GM19239 (cell line): Measurements from ENCODE around the gene TFPI.

ENCODE experiments used
- DNase-seq: peaks from one replicate; pipeline ENCODE4 v3.0.0; 2011; ENCODE audit warnings: low spot score; ENCODE audit not compliant: insufficient read length
- FAIRE-seq: peaks from 2 replicates; lab custom pipeline; 2011; peaks lifted over from hg19 to GRCh38; lab: Jason Lieb, UNC

The TFPI gene

DNA sequence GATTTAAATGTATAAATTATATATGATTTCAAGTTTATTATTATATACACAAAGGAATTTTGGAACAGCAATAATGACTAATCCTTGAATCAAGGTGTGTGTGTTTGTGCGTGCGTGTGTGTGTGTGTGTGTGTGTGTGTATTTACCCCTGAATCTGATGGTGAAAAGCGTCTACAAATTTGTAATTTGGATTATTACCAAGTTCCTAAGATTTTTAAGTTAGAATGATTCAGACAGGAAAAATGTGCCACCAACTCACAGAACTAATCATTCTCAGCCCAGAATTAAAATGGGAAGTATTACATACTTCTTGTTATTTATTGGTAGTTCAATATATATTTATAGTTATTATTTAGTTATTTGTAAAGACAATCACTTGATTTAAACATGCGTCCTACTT, 118.5 kb downstream of the TFPI start:
- FAIRE-seq = no peak

DNA sequence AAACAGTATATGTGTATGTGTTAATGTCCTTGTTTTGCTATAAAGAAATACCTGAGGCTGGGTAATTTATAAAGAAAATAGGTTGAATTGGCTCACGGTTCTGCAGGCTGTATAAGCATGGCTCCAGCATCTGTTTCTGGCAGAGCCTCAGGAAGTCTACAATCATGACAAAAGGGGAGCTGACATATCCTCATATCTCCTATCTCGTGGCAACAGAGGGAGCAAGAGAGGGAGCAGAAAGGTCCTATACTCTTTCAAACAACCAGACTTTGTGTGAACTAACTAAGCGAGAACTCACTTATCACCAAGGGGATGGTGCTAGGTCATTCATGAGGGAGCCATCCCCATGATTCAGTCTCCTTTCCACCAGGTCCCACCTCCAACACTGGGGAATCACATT, 119.2 kb downstream of the TFPI start:
- DNase-seq = no peak

More for the DNA sequence above, 118.5 kb downstream of the TFPI start:
- DNase-seq = no peak

DNA sequence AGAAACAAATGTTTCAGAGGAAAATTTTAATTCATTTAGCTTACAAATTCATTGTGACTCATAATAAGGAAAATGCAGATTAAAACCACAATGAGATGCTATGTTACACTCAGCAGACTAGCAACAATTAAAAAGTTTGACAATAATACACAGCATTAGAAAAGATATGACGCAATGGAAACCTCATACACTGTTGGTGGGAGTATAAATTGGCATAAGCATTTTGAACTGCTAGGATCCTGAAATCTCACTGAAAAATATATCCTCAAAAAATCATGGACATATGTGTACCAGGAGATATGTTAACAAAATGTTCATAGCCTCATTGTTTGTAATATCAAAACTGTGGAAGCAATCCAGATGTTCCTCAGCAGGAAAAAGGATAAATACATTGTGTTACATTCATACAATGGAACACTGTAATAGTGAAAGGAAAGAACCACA, 119.9 kb downstream of the TFPI start:
- no peak for FAIRE-seq
- DNase-seq = no peak

More for the DNA sequence above, 119.2 kb downstream of the TFPI start:
- FAIRE-seq = no peak

DNA sequence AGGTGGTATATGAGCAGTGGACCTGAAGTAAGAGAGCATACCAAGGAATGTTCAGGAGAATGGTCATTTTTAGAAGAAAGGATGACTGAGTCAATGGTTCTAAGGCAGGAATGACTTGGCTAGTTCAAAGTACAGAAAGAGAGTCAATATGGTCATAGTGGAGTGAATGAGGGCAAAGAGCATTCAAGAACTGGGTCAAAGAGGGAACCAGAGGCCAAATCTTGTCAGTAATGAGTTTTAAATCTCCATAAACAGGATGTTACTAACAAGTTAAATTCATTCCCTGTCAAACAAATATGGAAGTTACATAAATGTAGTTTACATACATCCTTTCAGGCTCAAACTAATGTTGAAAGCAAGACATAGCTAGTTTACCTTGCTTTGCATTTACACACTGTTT, 122.3 kb downstream of the TFPI start:
- FAIRE-seq = no peak
- no peak for DNase-seq

DNA sequence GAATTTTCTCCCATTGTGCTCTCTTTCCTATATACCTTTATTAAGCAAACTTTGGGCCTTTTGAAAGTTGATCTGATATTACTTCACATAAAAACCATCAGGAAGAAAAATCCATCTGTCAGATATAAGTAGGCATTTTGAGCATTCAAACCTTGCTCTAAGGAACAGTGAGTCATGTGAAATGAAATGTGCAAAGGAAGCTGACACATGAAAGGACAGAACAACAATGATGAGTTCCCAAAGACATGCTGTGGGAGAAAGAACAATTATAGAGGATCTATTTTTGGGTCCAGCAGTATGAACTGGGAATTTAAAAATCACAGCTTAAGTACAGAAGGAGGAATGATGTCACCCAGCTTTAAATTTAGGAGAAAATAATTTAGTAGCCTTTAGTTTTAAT, 124.2 kb downstream of the TFPI start:
- DNase-seq (no peak), FAIRE-seq (no peak)

DNA sequence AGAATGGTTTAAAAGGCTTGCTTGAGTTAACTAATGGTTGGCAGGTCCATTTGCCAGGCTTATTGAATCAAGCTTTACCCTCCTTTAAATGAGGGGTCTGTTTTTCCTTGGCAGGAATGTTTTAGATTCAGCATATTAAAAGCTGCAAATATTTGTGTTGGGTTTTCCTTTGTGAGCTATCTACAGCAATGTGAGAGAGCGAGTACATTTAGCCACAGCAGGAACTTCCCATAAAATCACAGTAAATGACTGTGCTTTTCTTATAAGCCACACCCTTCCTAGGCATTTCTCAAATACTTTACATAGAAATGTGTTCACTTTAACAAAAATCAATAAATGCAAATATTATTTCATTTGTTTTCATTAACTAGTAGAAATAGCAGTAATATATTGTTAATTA, 130.1 kb downstream of the TFPI start:
- no peak for DNase-seq
- FAIRE-seq = no peak

DNA sequence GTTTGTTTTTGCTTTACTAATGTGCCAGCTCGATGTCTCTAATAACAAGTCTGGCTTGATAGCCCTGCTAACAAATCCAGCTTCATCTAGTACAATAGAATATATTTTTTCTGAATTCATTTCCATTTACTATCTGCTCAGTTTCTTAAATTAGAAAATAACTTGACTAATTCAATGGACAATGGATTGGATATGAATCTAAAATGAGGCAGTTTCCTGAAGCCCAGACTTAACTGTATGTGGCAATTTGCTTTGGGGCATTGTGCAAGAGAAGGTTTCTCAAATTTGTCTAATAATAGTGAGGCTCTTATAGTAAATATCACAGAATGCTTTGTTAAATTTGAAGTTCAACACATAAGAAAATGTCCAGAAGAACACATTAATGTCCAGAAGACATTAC, 132.0 kb downstream of the TFPI start:
- FAIRE-seq = no peak

DNA sequence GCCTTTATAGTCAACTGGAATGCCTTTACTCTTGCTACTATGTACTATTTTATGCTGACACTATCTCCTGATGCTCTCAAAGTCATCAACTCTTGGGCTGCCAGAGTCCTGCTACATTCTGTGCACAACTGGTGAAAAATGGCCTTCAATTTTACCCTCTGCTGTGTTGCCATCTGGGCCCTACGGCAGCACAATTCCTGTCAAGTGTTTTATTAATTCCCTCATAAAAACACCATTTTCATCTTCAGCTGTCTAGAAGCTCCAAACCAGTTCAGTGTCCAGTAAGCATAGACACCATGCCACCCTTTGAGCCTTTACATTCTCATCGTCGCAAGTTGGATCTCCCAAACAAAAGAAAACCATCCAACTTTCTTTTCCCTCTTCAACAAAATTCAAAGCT, 132.7 kb downstream of the TFPI start:
- FAIRE-seq (no peak), DNase-seq (no peak)

More for the DNA sequence above, 132.0 kb downstream of the TFPI start:
- no peak for DNase-seq

DNA sequence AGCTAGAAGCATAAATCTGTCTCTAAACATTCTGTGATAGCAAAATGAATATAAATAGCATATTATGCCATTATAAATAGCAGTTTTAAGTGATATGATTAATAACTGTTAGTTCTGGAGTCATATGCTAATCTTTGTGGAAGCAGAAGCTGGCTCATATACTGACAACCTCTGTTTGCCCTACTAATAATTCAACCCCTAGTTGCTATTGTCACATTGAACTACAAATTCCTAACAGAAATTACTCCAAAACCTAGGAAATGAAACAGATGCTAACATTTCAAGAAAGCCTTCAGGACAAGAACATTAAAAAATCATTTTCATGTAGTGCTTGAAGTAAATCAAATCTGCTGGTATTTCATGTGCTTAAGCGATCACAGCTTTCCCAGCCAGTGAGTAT, 134.4 kb downstream of the TFPI start:
- FAIRE-seq = no peak
- DNase-seq = no peak

DNA sequence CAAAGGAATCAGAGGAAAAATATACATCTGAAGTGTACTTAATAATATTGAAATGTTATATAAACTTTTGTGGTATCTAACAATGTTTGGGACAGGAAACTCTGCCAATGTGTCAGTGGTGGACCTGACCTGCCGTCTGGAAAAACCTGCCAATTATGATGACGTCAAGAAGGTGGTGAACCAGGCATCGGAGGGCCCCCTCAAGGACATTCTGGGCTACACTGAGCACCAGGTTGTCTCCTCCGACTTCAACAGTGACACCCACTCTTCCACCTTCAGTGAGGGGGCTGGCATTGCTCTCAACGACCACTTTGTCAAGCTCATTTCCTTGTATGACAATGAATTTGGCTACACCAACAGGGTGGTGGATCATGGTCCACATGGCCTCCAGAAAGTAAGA, 138.8 kb downstream of the TFPI start:
- DNase-seq (no peak), FAIRE-seq (no peak)
